H1 (cell line): ENCODE results near the gene RHOXF2B. TPM values are rescaled to one million over a fixed set of nuclear protein-coding genes. Genes with fewer than 3 reads are reported as not detected.

ENCODE experiments used
- CTCF ChIA-PET: fragments of 300-600 bp; sonication (Branson Sonifier 250); formaldehyde crosslinking; loops from one replicate; lab custom pipeline; 2021; ENCODE audit not compliant: partially characterized antibody; lab: Charles Lee
- POLR2A ChIA-PET: fragments of 300-600 bp; sonication (Branson Sonifier 250); formaldehyde crosslinking; loops from one replicate; lab custom pipeline; 2021; ENCODE audit warnings: inconsistent platforms; ENCODE audit not compliant: partially characterized antibody; lab: Charles Lee
- DNase-seq, 2 experiments: peaks; one replicate each; pipeline versions ENCODE4 v3.0.0 to v3.0.0-alpha.2; 2010 to 2022; ENCODE audit warnings: low spot score in 2 of 2, low read depth in 1 of 2, mixed read lengths in 1 of 2
- FAIRE-seq: peaks from 2 replicates; lab custom pipeline; 2011; peaks lifted over from hg19 to GRCh38; lab: Jason Lieb, UNC
- H2AFZ ChIP-seq: 2 replicates; pipeline ENCODE4 v1.8.1; 2012; ENCODE audit warnings: low read length, inconsistent platforms
- H2AK5ac ChIP-seq: 2 replicates; pipeline ENCODE4 v1.6.1; 2013; ENCODE audit warnings: low read depth, low read length
- H2BK120ac ChIP-seq: replicated peaks from 2 replicates; pipeline ENCODE3; 2013; ENCODE audit warnings: low read depth, low read length, inconsistent platforms
- H2BK12ac ChIP-seq: 2 replicates; pipeline ENCODE4 v1.6.1; 2013; ENCODE audit warnings: low read depth, low read length
- H2BK15ac ChIP-seq: 2 replicates; pipeline ENCODE4 v1.6.1; 2013; ENCODE audit warnings: low read length
- H2BK20ac ChIP-seq: 2 replicates; pipeline ENCODE4 v1.6.1; 2013; ENCODE audit warnings: low read length
- H2BK5ac ChIP-seq: 2 replicates; pipeline ENCODE4 v1.6.1; 2013; ENCODE audit warnings: low read depth, low read length
- H3K14ac ChIP-seq: 2 replicates; pipeline ENCODE4 v1.6.1; 2013; ENCODE audit warnings: inconsistent platforms; ENCODE audit not compliant: insufficient read length
- H3K18ac ChIP-seq: 2 replicates; pipeline ENCODE4 v1.6.1; 2013; ENCODE audit warnings: low read length; ENCODE audit errors: extremely low read depth
- H3K23ac ChIP-seq: 2 replicates; pipeline ENCODE4 v1.6.1; 2013; ENCODE audit warnings: inconsistent platforms; ENCODE audit not compliant: insufficient read length
- H3K23me2 ChIP-seq: 2 replicates; pipeline ENCODE4 v1.6.1; 2013; ENCODE audit warnings: low read depth, low read length
- H3K27ac ChIP-seq: 2 replicates; pipeline ENCODE4 v1.6.1; 2011; ENCODE audit warnings: low read depth, low read length, inconsistent platforms
- H3K27me3 ChIP-seq, 4 experiments: replicated peaks in 1 of 4; 1 replicate in 1 of 4; 2 replicates in 3 of 4; pipeline versions ENCODE4 v1.6.1 to v1.8.1; 2011 to 2013; ENCODE audit warnings: low read length in 3 of 4, mild to moderate bottlenecking in 3 of 4, inconsistent platforms in 2 of 4, mixed read lengths in 2 of 4, moderate library complexity in 1 of 4; ENCODE audit not compliant: control insufficient read depth in 3 of 4, insufficient read depth in 3 of 4; ENCODE audit errors: extremely low read depth in 1 of 4
- H3K36me3 ChIP-seq, 4 experiments: 2 replicates each; pipeline versions ENCODE4 v1.6.1 to v1.8.1; 2011 to 2013; ENCODE audit warnings: mild to moderate bottlenecking in 4 of 4, low read length in 3 of 4, moderate library complexity in 2 of 4, control low read depth in 1 of 4, inconsistent platforms in 1 of 4; ENCODE audit not compliant: insufficient read depth in 4 of 4, control insufficient read depth in 2 of 4
- H3K4ac ChIP-seq: replicated peaks from 2 replicates; pipeline ENCODE3; 2013; ENCODE audit warnings: low read length, low read depth, mixed read lengths, inconsistent platforms; ENCODE audit not compliant: insufficient read length
- H3K4me1 ChIP-seq, 4 experiments: replicated peaks in 1 of 4; 1 replicate in 1 of 4; 2 replicates in 3 of 4; pipeline versions ENCODE4 v1.6.1 to v1.8.1; 2011 to 2013; ENCODE audit warnings: low read length in 3 of 4, inconsistent platforms in 2 of 4, mixed read lengths in 1 of 4; ENCODE audit not compliant: insufficient read depth in 4 of 4, control insufficient read depth in 3 of 4
- H3K4me2 ChIP-seq, 2 experiments: 2 replicates each; pipeline versions ENCODE4 v1.6.1 to v1.8.1; 2011 to 2013; ENCODE audit warnings: low read depth in 2 of 2, low read length in 2 of 2, control low read depth in 1 of 2, inconsistent platforms in 1 of 2, mild to moderate bottlenecking in 1 of 2; ENCODE audit not compliant: insufficient read depth in 1 of 2
- H3K4me3 ChIP-seq, 4 experiments: fragments of 200-600, 300-600 bp in 1 of 4; sonication (generic), shearing (Covaris generic), sonication (Bioruptor Twin) in 1 of 4; 2 replicates each; pipeline versions ENCODE4 v1.5.1 to v1.8.1; 2011 to 2016; ENCODE audit warnings: low read length in 4 of 4, low read depth in 3 of 4, control low read depth in 2 of 4, inconsistent platforms in 2 of 4, mild to moderate bottlenecking in 2 of 4, mixed read lengths in 1 of 4, moderate library complexity in 1 of 4; ENCODE audit not compliant: insufficient read depth in 2 of 4; ENCODE audit errors: extremely low read depth in 1 of 4
- H3K56ac ChIP-seq: replicated peaks from 2 replicates; pipeline ENCODE3; 2013; ENCODE audit warnings: low read depth, mild to moderate bottlenecking, mixed read lengths, low read length, inconsistent platforms; ENCODE audit not compliant: insufficient read length
- H3K79me1 ChIP-seq: 2 replicates; pipeline ENCODE4 v1.6.1; 2013; ENCODE audit warnings: low read depth, low read length, control low read depth
- H3K79me2 ChIP-seq, 2 experiments: 2 replicates each; pipeline versions ENCODE4 v1.6.1 to v1.8.1; 2012 to 2013; ENCODE audit warnings: low read length in 2 of 2, mild to moderate bottlenecking in 2 of 2, inconsistent platforms in 1 of 2; ENCODE audit not compliant: insufficient read depth in 2 of 2, control insufficient read depth in 1 of 2
- H3K9ac ChIP-seq, 4 experiments: replicated peaks in 1 of 4; 1 replicate in 1 of 4; 2 replicates in 3 of 4; pipeline versions ENCODE4 v1.6.1 to v1.8.1; 2011 to 2013; ENCODE audit warnings: low read depth in 3 of 4, low read length in 3 of 4, control low read depth in 2 of 4, mild to moderate bottlenecking in 2 of 4, moderate library complexity in 2 of 4, inconsistent platforms in 1 of 4; ENCODE audit errors: extremely low read depth in 1 of 4
- H3K9me3 ChIP-seq, 2 experiments: 2 replicates each; pipeline versions ENCODE4 v1.6.1 to v1.8.1; 2012 to 2013; ENCODE audit warnings: mild to moderate bottlenecking in 2 of 2, moderate library complexity in 2 of 2, control low read depth in 1 of 2, inconsistent platforms in 1 of 2, low read depth in 1 of 2, low read length in 1 of 2, mixed read lengths in 1 of 2; ENCODE audit not compliant: insufficient read depth in 2 of 2
- H4K20me1 ChIP-seq, 2 experiments: replicated peaks in 1 of 2; 2 replicates each; pipeline versions ENCODE3 to v1.8.1; 2011 to 2013; ENCODE audit warnings: inconsistent platforms in 2 of 2, low read length in 2 of 2, mild to moderate bottlenecking in 1 of 2; ENCODE audit not compliant: insufficient read depth in 2 of 2, control insufficient read depth in 1 of 2
- H4K5ac ChIP-seq: 2 replicates; pipeline ENCODE4 v1.6.1; 2013; ENCODE audit warnings: low read length, low read depth, mixed read lengths, inconsistent platforms; ENCODE audit not compliant: insufficient read length
- H4K8ac ChIP-seq: 2 replicates; pipeline ENCODE4 v1.8.0; 2013; ENCODE audit warnings: mild to moderate bottlenecking, moderate library complexity, low read length, inconsistent platforms; ENCODE audit not compliant: insufficient read depth; ENCODE audit errors: extremely low read depth
- H4K91ac ChIP-seq: replicated peaks from 2 replicates; pipeline ENCODE3; 2013; ENCODE audit warnings: low read length, mixed read lengths, inconsistent platforms; ENCODE audit not compliant: insufficient read length
- BRCA1 ChIP-seq: IDR thresholded peaks from 2 replicates; pipeline ENCODE4 v1.6.1; 2012; ENCODE audit warnings: low read depth, low read length, improper control_type of control experiment
- CHD2 ChIP-seq: IDR thresholded peaks from 2 replicates; pipeline ENCODE4 v1.6.1; 2012; ENCODE audit warnings: low read length, improper control_type of control experiment
- GABPA ChIP-seq: IDR thresholded peaks from 2 replicates; pipeline ENCODE4 v1.6.1; 2011; ENCODE audit warnings: mild to moderate bottlenecking, low read length, moderate library complexity, borderline replicate concordance; ENCODE audit not compliant: insufficient read depth
- KDM4A ChIP-seq: IDR thresholded peaks from one replicate; pipeline ENCODE4 v1.7.1; 2012; ENCODE audit warnings: low read depth, mild to moderate bottlenecking, moderate library complexity, low read length, inconsistent platforms; ENCODE audit not compliant: severe bottlenecking
- RBBP5 ChIP-seq: IDR thresholded peaks from 2 replicates; pipeline ENCODE4 v1.7.1; 2012; ENCODE audit warnings: low read depth, mild to moderate bottlenecking, inconsistent platforms, low read length, moderate library complexity, borderline replicate concordance
- SP4 ChIP-seq: IDR thresholded peaks from 2 replicates; pipeline ENCODE4 v1.6.1; 2012; ENCODE audit warnings: low read length, inconsistent platforms
- TAF7 ChIP-seq: optimal IDR thresholded peaks from 2 replicates; pipeline ENCODE3; 2011; ENCODE audit warnings: low read depth, mild to moderate bottlenecking, inconsistent platforms, low read length, moderate library complexity, borderline replicate concordance
- ZNF274 ChIP-seq: IDR thresholded peaks from 2 replicates; pipeline ENCODE4 v1.7.0; 2012; ENCODE audit warnings: low read length, borderline replicate concordance; ENCODE audit errors: extremely low read depth
- WGBS, 2 experiments: shearing (Covaris generic) in 1 of 2; methylation state at CpG; one replicate each; pipeline versions ENCODE4 v1.1.6 to v1.1.7; 2013 to 2015; ENCODE audit warnings: low lambda C conversion rate in 2 of 2, mixed read lengths in 2 of 2, inconsistent platforms in 1 of 2, low coverage in 1 of 2, missing lambda C conversion rate in 1 of 2; ENCODE audit not compliant: insufficient replicate concordance in 2 of 2, insufficient coverage in 1 of 2, insufficient read length in 1 of 2; ENCODE audit errors: extremely low coverage in 1 of 2, missing lambda C conversion rate in 1 of 2; 5-methylcytosine and 5-hydroxymethylcytosine counted together
- polyA plus RNA-seq, 7 experiments: library from polyadenylated mRNA; depleted of rRNA in 3 of 7; stranded (reverse) in 5 of 7; unstranded in 2 of 7; fragments of >200 nt in 5 of 7; fragments of 200-250 nt in 2 of 7; gene quantifications; 1 replicate in 5 of 7; 2 replicates in 1 of 7; 4 replicates in 1 of 7; pipeline versions ENCODE4 v1.2.1 to v1.2.3, GENCODE V29; 2011 to 2013; ENCODE audit warnings: missing spikeins in 2 of 7, mixed read lengths in 2 of 7
- total RNA-seq: library from RNA; stranded (reverse); fragmentation: NEBNext Ultra II Directional; extraction: Animal tissue kit (Norgen Biotek cat#: 25700); gene quantifications from 2 replicates; pipeline ENCODE4 v1.2.1, GENCODE V29; 2021
- TF ChIP-seq, protein P1 (sequence below): IDR thresholded peaks from 2 replicates; pipeline ENCODE4 v1.6.1; 2011; ENCODE audit warnings: low read depth, mild to moderate bottlenecking, low read length; ENCODE audit not compliant: insufficient read depth
- TF ChIP-seq, protein P2 (sequence below): IDR thresholded peaks from 2 replicates; pipeline ENCODE4 v1.6.1; 2012; ENCODE audit warnings: inconsistent platforms

RHOXF2B gene
- total and polyA plus RNA-seq, 2 of the 8 experiments (the other 6 are each of a cell fraction or from before 2014, with no cell fraction given), result not detected

DNA sequence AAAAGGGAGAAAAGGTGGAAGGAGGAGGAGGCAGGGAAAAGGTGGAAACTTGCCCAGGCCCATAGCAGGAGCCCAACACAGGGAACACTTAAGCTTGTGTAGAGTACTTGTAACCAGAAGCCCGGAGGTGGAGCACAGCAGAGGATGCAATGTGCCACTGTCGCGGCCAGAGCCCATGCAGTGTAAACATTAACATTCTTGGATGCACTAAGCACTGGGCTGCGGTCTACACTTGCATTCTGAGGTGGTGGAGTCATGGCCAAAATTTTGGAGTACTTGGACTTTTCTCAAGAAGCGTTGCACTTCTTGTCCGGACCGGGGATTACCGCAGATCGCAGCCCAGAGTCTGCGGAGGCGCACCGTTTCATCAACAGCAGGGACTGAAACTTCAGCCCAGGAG lies 42.7 kb upstream of the RHOXF2B start:
- H3K56ac ChIP-seq, result no peak overlapping the region
- peaks cover 0 to 6% (median 1%) of the 10 kb centered on the region in 4 experiments; a peak in 2 of 7 replicates for H3K4me1 ChIP-seq
- no peak overlapping the region for H4K91ac ChIP-seq
- H4K20me1 ChIP-seq, result no peaks in the 10 kb centered on the region
- no peak overlapping the region for H4K5ac ChIP-seq
- H3K9me3 ChIP-seq, result no peaks in the 10 kb centered on the region
- no peak overlapping the region for H3K4ac ChIP-seq
- no peak overlapping the region for H3K23ac ChIP-seq
- no peak overlapping the region for H2BK15ac ChIP-seq
- H2BK120ac ChIP-seq, result no peak overlapping the region
- no peaks in the 10 kb centered on the region for H3K79me1 ChIP-seq
- H2AFZ ChIP-seq, result no peak overlapping the region
- H3K9ac ChIP-seq, result no peak overlapping the region
- H3K79me2 ChIP-seq, result no peaks in the 10 kb centered on the region
- FAIRE-seq (no peak), DNase-seq (no peak)
- no peaks in the 10 kb centered on the region for H3K36me3 ChIP-seq
- WGBS, 2 experiments, result 88% methylated on average over 7 of the region's 12 CpGs; no CpG with 5 or more reads in 1 of the 2 experiments
- H3K14ac ChIP-seq, result no peak overlapping the region
- no peak overlapping the region for H2BK5ac ChIP-seq
- H2BK12ac ChIP-seq, result no peak overlapping the region
- no peak overlapping the region for H3K4me3 ChIP-seq
- no peaks in the 10 kb centered on the region for H3K23me2 ChIP-seq
- H3K27ac ChIP-seq, result no peak overlapping the region
- no peak overlapping the region for H3K18ac ChIP-seq
- CTCF ChIA-PET, result no interaction called here
- H4K8ac ChIP-seq, result no peak overlapping the region
- H2AK5ac ChIP-seq, result no peak overlapping the region
- H3K4me2 ChIP-seq, result no peak overlapping the region
- H2BK20ac ChIP-seq, result no peak overlapping the region
- POLR2A ChIA-PET, result no interaction called here
- no peaks in the 10 kb centered on the region for H3K27me3 ChIP-seq
- TF ChIP-seq KDM4A (no peak), SP4 (no peak), CHD2 (no peak), RBBP5 (no peak), TAF7 (no peak), BRCA1 (no peak), GABPA (no peak), ZNF274 (no peak)
- TF ChIP-seq, protein P1, sequence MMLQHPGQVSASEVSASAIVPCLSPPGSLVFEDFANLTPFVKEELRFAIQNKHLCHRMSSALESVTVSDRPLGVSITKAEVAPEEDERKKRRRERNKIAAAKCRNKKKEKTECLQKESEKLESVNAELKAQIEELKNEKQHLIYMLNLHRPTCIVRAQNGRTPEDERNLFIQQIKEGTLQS, result no peak
- TF ChIP-seq, protein P2, sequence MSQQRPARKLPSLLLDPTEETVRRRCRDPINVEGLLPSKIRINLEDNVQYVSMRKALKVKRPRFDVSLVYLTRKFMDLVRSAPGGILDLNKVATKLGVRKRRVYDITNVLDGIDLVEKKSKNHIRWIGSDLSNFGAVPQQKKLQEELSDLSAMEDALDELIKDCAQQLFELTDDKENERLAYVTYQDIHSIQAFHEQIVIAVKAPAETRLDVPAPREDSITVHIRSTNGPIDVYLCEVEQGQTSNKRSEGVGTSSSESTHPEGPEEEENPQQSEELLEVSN, result no peak
